GM21825 (cell line): Measurements from ENCODE around the gene MAPKBP1.

Experiments
- ATAC-seq: cut with Tn5 transposase; IDR thresholded peaks from one replicate; pipeline ENCODE4 v1.9.1; 2021; ENCODE audit warnings: mild to moderate bottlenecking, moderate library complexity; ENCODE audit not compliant: unreplicated experiment

MAPKBP1 gene

GRCh38 chr15:41843571-41843970 is 69.3 kb downstream of the MAPKBP1 start:
- no peak for ATAC-seq

GRCh38 chr15:41844814-41845213 is 70.5 kb downstream of the MAPKBP1 start:
- ATAC-seq = no peak

- ATAC-seq = no peak
Measured at GRCh38 chr15:41847206-41847605, 72.9 kb downstream of the MAPKBP1 start.

GRCh38 chr15:41847981-41848380 is 73.7 kb downstream of the MAPKBP1 start:
- ATAC-seq = no peak

- ATAC-seq = no peak
Measured at GRCh38 chr15:41848631-41849030, 74.3 kb downstream of the MAPKBP1 start.

- no peak for ATAC-seq
Measured at GRCh38 chr15:41849204-41849603, 74.9 kb downstream of the MAPKBP1 start.

- no peak for ATAC-seq
Measured at GRCh38 chr15:41849861-41850260, 75.6 kb downstream of the MAPKBP1 start.

GRCh38 chr15:41850482-41851166 is 76.3 kb downstream of the MAPKBP1 start:
- ATAC-seq = no peak

GRCh38 chr15:41851167-41851523 is 76.9 kb downstream of the MAPKBP1 start:
- no peak for ATAC-seq

- no peak for ATAC-seq
Measured at GRCh38 chr15:41851755-41852370, 77.6 kb downstream of the MAPKBP1 start.

GRCh38 chr15:41852736-41853590 is 78.7 kb downstream of the MAPKBP1 start:
- ATAC-seq = no peak

GRCh38 chr15:41853831-41854230 is 79.5 kb downstream of the MAPKBP1 start:
- ATAC-seq = no peak

- no peak for ATAC-seq
Measured at GRCh38 chr15:41854443-41854842, 80.2 kb downstream of the MAPKBP1 start.

GRCh38 chr15:41855261-41855961 is 81.1 kb downstream of the MAPKBP1 start:
- no peak for ATAC-seq

GRCh38 chr15:41856262-41856661 is 82.0 kb downstream of the MAPKBP1 start:
- ATAC-seq = no peak

GRCh38 chr15:41856716-41857115 is 82.4 kb downstream of the MAPKBP1 start:
- no peak for ATAC-seq

- no peak for ATAC-seq
Measured at GRCh38 chr15:41857316-41857715, 83.0 kb downstream of the MAPKBP1 start.

GRCh38 chr15:41858756-41859155 is 84.5 kb downstream of the MAPKBP1 start:
- ATAC-seq = no peak

- no peak for ATAC-seq
Measured at GRCh38 chr15:41860049-41860828, 86.0 kb downstream of the MAPKBP1 start.

GRCh38 chr15:41861736-41862356 is 87.6 kb downstream of the MAPKBP1 start:
- ATAC-seq = no peak
